Uterus (tissue), 2 donors: ENCODE data around the gene WDR91.

Experiments
- POLR2A ChIP-seq, 2 donors: fragments of 450-650 bp; IDR thresholded peaks; one replicate each; pipeline ENCODE4 v1.6.1; 2016; ENCODE audit warnings: antibody characterized with exemption in 2 of 2, mild to moderate bottlenecking in 1 of 2, moderate library complexity in 1 of 2
- TF ChIP-seq, protein P1 (sequence below), 4 experiments: fragments of 200-600 bp in 2 of 4; fragments of 450-650 bp in 2 of 4; sonication (generic) in 2 of 4; IDR thresholded peaks; one replicate each; pipeline ENCODE4 v1.5.1; 2016 to 2019; ENCODE audit warnings: antibody characterized with exemption in 4 of 4, mild to moderate bottlenecking in 2 of 4, moderate library complexity in 1 of 4

- TF ChIP-seq, protein P1, sequence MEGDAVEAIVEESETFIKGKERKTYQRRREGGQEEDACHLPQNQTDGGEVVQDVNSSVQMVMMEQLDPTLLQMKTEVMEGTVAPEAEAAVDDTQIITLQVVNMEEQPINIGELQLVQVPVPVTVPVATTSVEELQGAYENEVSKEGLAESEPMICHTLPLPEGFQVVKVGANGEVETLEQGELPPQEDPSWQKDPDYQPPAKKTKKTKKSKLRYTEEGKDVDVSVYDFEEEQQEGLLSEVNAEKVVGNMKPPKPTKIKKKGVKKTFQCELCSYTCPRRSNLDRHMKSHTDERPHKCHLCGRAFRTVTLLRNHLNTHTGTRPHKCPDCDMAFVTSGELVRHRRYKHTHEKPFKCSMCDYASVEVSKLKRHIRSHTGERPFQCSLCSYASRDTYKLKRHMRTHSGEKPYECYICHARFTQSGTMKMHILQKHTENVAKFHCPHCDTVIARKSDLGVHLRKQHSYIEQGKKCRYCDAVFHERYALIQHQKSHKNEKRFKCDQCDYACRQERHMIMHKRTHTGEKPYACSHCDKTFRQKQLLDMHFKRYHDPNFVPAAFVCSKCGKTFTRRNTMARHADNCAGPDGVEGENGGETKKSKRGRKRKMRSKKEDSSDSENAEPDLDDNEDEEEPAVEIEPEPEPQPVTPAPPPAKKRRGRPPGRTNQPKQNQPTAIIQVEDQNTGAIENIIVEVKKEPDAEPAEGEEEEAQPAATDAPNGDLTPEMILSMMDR (IDR thresholded peaks at IDR 0.05) = no peak
- TF ChIP-seq POLR2A (IDR thresholded peaks at IDR 0.05) = no peak
Measured at GRCh38 chr7:135167365-135167917, 43.9 kb downstream of the WDR91 start.
